ENCODE measurements around the gene SMAD6. TPM values are rescaled to one million over a fixed set of nuclear protein-coding genes. Genes with fewer than 3 reads are reported as not detected.

SMAD6 gene
- total RNA-seq, 2 donors from 2014 or later: 9.4 to 22.0 TPM

- intact Hi-C loops (cut with DNase I): no loop called here
- no peak overlapping the region for H3K9ac ChIP-seq (ENCODE audit: low read depth in 2 of 2, low read length in 2 of 2)
- H3K27ac ChIP-seq: no peak overlapping the region
- no peaks in the 10 kb centered on the region for H3K36me3 ChIP-seq
- no peak for DNase-seq
- H3K27me3 ChIP-seq: no peaks in the 10 kb centered on the region
- no peaks in the 10 kb centered on the region for H3K4me1 ChIP-seq
- no peak for TF ChIP-seq CTCF (IDR thresholded peaks at IDR 0.05)
- H3K9me3 ChIP-seq: no peaks in the 10 kb centered on the region
- no peak overlapping the region for H3K4me3 ChIP-seq
Observed at GRCh38 chr15:66747886-66748707, 46.1 kb downstream of the SMAD6 start.

GRCh38 chr15:66748708-66749035, 46.6 kb downstream of the SMAD6 start:
- Histone ChIP-seq H3K36me3 (no peaks in the 10 kb centered on the region), H3K9ac (ENCODE audit: low read depth in 2 of 2, low read length in 2 of 2) (no peak overlapping the region)

GRCh38 chr15:66749841-66750575, 48.0 kb downstream of the SMAD6 start:
- no peak overlapping the region for H3K4me3 ChIP-seq
- H3K27me3 ChIP-seq: no peaks in the 10 kb centered on the region
- H3K9ac ChIP-seq (ENCODE audit: low read depth in 2 of 2, low read length in 2 of 2): no peak overlapping the region
- intact Hi-C loops (cut with DNase I): no loop called here
- DNase-seq: no peak
- TF ChIP-seq CTCF (IDR thresholded peaks at IDR 0.05): no peak
- H3K4me1 ChIP-seq: no peaks in the 10 kb centered on the region
- no peaks in the 10 kb centered on the region for H3K36me3 ChIP-seq
- no peak overlapping the region for H3K27ac ChIP-seq
- H3K9me3 ChIP-seq: no peaks in the 10 kb centered on the region

More at GRCh38 chr15:66748708-66749035, 46.6 kb downstream of the SMAD6 start:
- Histone ChIP-seq H3K4me1 (no peaks in the 10 kb centered on the region), H3K9me3 (no peaks in the 10 kb centered on the region), H3K4me3 (no peak overlapping the region), H3K27me3 (no peaks in the 10 kb centered on the region), H3K27ac (no peak overlapping the region)
- no peak for DNase-seq
- no peak for TF ChIP-seq CTCF (IDR thresholded peaks at IDR 0.05)
- intact Hi-C loops (cut with DNase I): no loop called here

DNA sequence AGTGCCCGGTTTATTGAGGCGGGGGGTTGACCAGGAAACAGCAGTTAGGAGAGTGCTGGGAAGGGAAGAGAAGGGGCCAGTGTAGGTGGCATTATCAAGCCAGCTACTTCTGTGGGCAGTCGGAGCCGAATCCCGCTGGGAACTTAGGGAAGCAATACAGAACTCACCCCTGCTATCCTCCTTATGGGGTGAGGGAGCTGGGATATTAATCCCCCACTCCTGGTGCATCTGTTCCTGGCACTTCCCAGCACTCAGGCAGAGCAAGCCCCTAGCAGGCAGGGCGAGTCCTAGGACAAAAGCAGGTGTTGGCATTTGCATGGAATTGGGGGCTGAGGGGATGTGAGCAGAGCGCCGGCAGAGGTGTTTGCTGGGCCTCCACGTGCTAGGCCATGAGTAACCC, 48.6 kb downstream of the SMAD6 start:
- no peak for TF ChIP-seq CTCF (IDR thresholded peaks at IDR 0.05)
- Histone ChIP-seq H3K27me3 (no peaks in the 10 kb centered on the region), H3K4me1 (no peaks in the 10 kb centered on the region), H3K27ac (no peak overlapping the region), H3K9me3 (no peaks in the 10 kb centered on the region), H3K36me3 (no peaks in the 10 kb centered on the region), H3K4me3 (no peak overlapping the region), H3K9ac (ENCODE audit: low read depth in 2 of 2, low read length in 2 of 2) (no peak overlapping the region)
- no peak for DNase-seq
- intact Hi-C loops (cut with DNase I): no loop called here

DNA sequence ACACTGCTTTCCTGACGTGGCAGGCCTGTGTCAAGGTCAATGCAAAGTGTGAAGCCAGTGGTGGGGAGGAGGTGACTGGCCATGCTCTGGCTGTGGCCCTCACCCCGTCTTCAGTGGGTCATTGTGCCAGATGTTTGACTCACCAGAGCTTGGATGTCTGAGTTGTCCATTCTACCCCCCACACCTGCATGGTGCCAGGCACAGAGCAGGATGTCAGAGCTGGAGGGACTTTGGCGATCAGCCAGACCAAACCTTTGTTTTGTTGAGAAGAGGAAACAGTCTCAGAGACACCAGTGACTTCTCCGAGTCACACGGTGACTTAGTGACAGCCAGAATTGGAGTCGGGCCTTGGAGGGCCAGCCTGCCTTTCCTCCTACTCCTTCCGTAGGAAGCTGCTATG, 49.5 kb downstream of the SMAD6 start:
- Histone ChIP-seq H3K9ac (ENCODE audit: low read depth in 2 of 2, low read length in 2 of 2) (no peak overlapping the region), H3K4me3 (no peak overlapping the region), H3K9me3 (no peaks in the 10 kb centered on the region), H3K4me1 (no peaks in the 10 kb centered on the region), H3K27me3 (no peaks in the 10 kb centered on the region), H3K27ac (no peak overlapping the region), H3K36me3 (no peaks in the 10 kb centered on the region)
- intact Hi-C loops (cut with DNase I): no loop called here
- DNase-seq: no peak
- no peak for TF ChIP-seq CTCF (IDR thresholded peaks at IDR 0.05)

All from colonic mucosa (tissue), 4 donors.